NCI-H345 treated with DMSO at 0.1 percent for 48 hours (cell line): ENCODE data around the gene UNC13A.
A peak's percentile ranks its signal among the peaks of the same experiment; 100 is the strongest.
"Not testable (repeated sequence)": the region's sequence is repeated elsewhere in the genome, so short reads cannot be mapped to it uniquely, and the experiment has no call there.

Source experiments
- DNase-seq: peaks from one replicate; lab custom pipeline; 2025; ENCODE audit not compliant: unreplicated experiment; lab: John Stamatoyannopoulos, UW

UNC13A gene

DNA sequence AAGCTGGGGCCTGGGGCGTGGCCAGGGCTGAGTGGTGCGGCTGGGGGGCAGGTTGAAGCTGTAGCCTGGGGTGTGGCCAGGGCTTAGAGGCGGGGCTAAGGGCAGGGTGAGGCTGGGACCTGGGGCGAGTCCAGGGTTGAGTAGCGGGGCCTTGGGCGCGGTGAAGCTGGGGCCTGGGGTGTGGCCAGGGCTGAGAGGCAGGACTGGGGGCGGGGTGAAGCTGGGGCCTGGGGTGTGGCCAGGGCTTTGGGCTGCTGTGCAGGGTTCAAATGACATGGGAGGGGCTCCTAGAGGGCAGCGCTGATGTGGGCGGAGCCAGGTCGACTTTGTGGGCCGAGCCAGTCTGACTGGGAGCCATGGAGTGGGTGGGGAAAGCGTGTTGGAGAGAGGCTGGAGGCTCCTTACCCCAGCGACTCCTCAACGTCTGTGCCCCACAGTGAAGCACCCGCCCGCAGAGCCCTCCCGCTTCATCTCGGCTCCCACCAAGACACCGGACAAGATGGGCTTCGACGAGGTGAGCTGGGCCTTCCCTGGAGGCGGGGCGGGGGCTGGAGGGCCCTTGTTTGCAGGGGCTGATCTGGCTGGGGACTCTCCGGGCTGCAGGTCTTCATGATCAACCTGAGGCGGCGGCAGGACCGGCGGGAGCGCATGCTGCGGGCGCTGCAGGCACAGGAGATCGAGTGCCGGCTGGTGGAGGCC, 111.2 kb downstream of the UNC13A start:
- no peak for DNase-seq

- no peak for DNase-seq
These were observed 112.0 kb downstream of the UNC13A start for GRCh38 chr19:17575871-17576757.

GRCh38 chr19:17572638-17573037, 115.5 kb downstream of the UNC13A start:
- DNase-seq, result no peak

DNA sequence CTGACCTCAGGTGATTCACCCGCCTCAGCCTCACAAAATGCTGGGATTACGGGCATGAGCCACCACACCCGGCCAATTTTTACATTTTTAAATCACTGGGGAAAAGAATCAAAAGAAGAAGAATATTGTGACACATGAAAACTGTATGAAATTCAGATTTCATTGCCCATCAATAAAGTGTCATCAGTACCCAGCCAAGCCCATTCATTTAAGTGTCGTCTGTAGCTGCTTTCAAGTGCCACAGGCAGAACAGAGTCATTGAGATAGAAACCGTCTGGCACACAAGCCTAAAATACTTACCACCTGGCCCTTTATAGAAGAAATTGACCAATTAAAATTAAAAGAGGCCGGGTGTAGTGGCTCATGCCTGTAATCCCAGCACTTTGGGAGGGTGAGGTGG, 117.4 kb downstream of the UNC13A start:
- DNase-seq, result no peak

DNA sequence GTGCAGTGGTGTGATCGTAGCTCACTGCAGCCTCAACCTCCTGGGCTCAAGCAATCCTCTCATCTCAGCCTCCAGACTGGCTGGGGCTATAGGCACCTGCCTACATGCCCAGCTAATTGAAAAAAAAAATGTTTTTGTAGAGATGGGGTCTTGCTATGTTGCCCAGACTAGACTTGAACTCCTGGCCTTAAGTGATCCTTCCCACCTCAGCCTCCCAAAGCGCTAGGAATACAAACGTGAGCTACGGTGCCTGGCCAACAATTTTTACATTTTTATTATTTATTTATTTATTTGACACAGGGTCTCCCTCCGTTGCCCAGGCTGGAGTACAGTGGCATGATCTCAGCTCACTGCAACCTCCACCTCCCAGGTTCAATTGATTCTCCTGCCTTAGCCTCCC, 117.9 kb downstream of the UNC13A start:
- DNase-seq, result not testable (repeated sequence)

GRCh38 chr19:17567940-17568339, 120.2 kb downstream of the UNC13A start:
- no peak for DNase-seq

- DNase-seq, result no peak
These were observed 122.5 kb downstream of the UNC13A start for GRCh38 chr19:17565611-17566010.

DNA sequence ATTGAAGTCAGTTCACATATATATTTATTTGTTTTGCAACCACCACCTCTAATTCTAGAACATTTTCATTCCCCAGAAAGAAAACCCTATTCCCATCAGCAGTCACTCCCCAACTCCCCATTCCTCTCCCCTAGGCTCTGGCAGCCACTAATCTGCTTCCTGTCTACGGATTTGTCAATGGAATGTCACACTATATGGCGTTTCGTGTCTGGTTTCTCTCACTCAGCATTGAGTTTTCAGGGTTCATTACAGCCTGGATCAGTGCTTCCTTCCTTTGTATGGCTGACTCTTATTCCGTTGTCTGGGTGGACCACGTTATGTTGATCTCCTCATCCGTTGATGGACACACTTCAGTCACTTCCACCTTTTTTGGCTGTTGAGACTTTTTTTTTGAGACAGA, 123.4 kb downstream of the UNC13A start:
- DNase-seq, result no peak

DNA sequence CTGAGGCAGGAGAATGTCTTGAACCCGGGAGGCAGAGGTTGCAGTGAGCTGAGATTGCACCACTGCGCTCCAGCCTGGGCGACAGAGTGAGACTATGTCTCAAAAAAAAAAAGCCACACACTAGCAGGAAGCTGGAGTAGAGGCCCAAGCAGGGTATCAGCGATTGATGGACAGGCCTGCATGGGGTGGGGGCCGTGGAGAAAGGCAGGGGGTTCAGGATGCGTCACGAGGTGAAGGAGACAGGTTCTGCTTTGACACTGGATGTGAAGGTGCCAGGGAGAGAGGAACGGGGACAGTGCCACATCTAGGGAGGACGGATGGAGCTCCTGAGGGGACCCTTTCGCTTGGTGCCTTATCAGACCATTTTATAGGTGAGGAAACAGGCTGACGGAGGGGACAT, 125.6 kb downstream of the UNC13A start:
- no peak for DNase-seq

DNA sequence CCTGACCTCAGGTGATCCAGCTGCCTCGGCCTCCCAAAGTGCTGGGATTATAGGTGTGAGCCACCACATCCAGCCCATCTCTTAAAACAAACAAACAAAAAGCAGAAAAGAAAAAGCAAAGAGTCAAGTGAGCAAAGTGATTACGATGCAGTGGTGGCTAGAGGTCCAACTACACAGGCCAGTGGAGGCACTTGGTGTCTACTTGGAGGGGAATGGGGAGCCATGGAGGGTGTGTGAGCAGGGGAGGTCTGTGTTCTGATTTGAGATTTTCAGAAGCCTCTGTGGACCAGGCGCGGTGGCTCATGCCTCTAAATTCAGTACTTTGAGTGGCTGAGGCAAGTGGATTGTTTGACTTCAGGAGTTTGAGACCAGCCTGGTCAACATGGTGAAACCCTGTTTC, 126.1 kb downstream of the UNC13A start:
- no peak for DNase-seq

GRCh38 chr19:17560205-17560595, 128.0 kb downstream of the UNC13A start:
- DNase-seq, result no peak

DNA sequence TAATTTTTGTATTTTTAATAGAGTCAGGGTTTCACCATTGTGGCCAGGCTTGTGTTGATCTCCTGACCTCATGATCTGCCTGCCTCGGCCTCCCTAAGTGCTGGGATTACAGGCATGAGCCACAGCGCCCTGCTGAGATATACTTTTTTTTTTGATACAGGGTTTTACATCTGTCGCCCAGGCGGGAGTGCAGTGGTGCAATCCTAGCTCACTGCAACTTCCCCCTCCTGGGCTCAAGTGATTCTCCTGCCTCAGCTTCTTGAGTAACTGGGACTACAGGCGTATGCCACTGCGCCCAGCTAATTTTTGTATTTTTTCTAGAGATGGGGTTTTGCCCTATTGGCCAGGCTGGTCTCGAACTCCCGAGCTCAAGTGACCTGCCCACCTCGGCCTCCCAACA, 130.7 kb downstream of the UNC13A start:
- no peak for DNase-seq

GRCh38 chr19:17556995-17557394, 131.2 kb downstream of the UNC13A start:
- no peak for DNase-seq

DNA sequence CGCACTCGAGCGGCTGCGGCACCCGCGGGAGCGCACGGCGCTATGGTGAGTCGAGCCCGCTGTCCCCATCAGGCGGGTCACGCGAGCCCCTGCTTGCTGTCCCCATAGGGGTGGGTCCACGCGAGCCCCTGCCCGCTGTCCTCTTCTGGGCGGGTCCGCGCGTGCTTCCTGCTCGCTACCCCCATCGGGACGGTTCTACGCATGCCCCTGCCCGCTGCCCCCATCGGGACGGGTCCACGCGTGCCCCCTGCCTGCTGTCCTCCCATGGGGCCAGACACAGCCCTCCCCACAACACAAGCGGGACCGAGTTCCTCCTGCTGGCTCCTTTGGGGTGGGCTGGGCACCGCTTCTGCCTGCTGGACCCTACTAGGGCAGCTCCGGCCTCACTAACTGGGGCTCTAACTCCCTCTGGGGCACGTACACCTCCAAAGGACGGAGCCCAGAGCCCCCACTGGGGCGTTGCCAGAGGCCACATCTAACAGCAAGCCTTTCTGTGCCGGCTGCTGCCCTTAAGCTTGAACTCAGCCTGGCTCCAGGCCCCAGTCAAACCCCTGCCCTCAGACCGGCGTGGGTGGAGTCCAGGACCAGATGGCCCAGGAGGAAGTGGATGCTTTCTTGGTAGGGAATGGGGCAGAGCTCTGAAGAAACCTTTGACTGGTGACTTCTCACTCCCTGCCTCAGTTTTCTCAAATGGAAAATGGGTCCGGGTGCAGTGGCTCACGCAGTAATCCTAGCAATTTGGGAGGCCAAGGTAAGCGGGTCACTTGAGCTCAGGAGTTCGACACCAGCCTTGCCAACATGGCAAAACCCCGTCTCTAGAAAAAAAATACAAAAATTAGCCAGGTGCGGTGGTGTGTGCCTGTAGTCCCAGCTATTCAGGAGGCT, 132.0 kb downstream of the UNC13A start:
- DNase-seq, result no peak

- DNase-seq, result peak; percentile 89
These were observed 132.7 kb downstream of the UNC13A start, which contains the start of gene COLGALT1 for GRCh38 chr19:17555480-17555928. COLGALT1 (plus strand) TSS chr19:17555649; CDS start chr19:17555714, 65 bp downstream.

- no peak for DNase-seq
These were observed 133.1 kb downstream of the UNC13A start for GRCh38 chr19:17554968-17555479.

DNA sequence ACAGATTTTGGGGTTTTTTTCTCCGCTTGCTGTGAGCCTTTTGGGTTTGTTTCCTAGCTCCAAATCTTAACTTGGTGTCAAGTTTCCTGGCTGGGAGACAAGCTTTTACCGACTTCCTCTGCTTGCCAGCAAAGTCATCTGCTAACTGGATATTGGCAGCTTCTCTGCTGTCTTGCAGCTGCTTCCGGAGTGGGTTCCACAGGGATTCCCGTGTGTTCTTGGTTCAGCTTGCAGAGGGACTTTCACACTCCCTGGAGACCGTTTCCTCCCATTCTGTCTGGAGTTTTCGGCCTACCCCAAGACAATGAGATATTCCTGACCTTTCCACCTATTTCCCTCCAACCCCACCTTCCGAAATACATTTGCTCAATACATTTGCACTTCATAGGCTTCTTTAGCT, 134.9 kb downstream of the UNC13A start:
- DNase-seq, result no peak

- DNase-seq, result not testable (repeated sequence)
These were observed 135.4 kb downstream of the UNC13A start for GRCh38 chr19:17552735-17553134.
